ENCODE measurements around the gene ME1.

GRCh38 chr6:83192871-83193746, 237.7 kb downstream of the ME1 start, which contains the start of the genes PGM3 and RWDD2A:
- TF ChIP-seq E2F5 (CRISPR knock-in tag; IDR thresholded peaks at IDR 0.05) (peak; percentile 63; the same call in 1 of the 2 replicates), NFYB (CRISPR knock-in tag; conservative IDR thresholded peaks at IDR 0.05; ENCODE audit: low read depth) (peak; percentile 45; the same call in 1 of the 2 replicates), CTCF (IDR thresholded peaks at IDR 0.05) (no peak), STAT6 (CRISPR knock-in tag; conservative IDR thresholded peaks at IDR 0.05; ENCODE audit: low read depth) (no peak)
